IMR-90 (cell line): ENCODE data around the gene TASP1. TPM values are rescaled to one million over a fixed set of nuclear protein-coding genes. Genes with fewer than 3 reads are reported as not detected.

Experiments used
- ATAC-seq: fragments of 200-7000 bp; cut with Tn5 transposase; 2 replicates; pipeline ENCODE4 v1.9.1; 2020; ENCODE audit warnings: low read depth, mild to moderate bottlenecking, moderate library complexity
- BruUV-seq: library from RNA; stranded (reverse); fragments of 400-500 nt; replicated peaks from 2 replicates; lab custom pipeline; 2021; lab: Mats Ljungman, UMichigan
- CTCF ChIA-PET: fragments of 300-600 bp; formaldehyde crosslinking; extraction: SDS; loops from one replicate; lab custom pipeline; 2021; ENCODE audit warnings: antibody characterized with exemption; lab: Yijun Ruan, JAX
- POLR2A ChIA-PET: fragments of 300-600 bp; sonication (Branson Sonifier 250); formaldehyde crosslinking; loops from one replicate; lab custom pipeline; 2022; ENCODE audit warnings: antibody characterized with exemption; ENCODE audit not compliant: unreplicated experiment; lab: Charles Lee
- DNase-seq: peaks from one replicate; pipeline ENCODE4 v3.0.0; 2013
- H2AFZ ChIP-seq: replicated peaks from 2 replicates; pipeline ENCODE3; 2013; ENCODE audit warnings: low read length, mild to moderate bottlenecking; ENCODE audit not compliant: poor library complexity
- H2AK5ac ChIP-seq: 2 replicates; pipeline ENCODE4 v1.6.1; 2013; ENCODE audit warnings: low read depth, low read length, inconsistent platforms
- H2AK9ac ChIP-seq: replicated peaks from 2 replicates; pipeline ENCODE3; 2013; ENCODE audit warnings: mild to moderate bottlenecking, low read depth, low read length, moderate library complexity; ENCODE audit not compliant: poor library complexity
- H2BK120ac ChIP-seq: 2 replicates; pipeline ENCODE4 v1.6.1; 2013; ENCODE audit warnings: low read depth, low read length, inconsistent platforms
- H2BK15ac ChIP-seq: 3 replicates; pipeline ENCODE4 v1.6.1; 2013; ENCODE audit warnings: low read depth, low read length, inconsistent platforms
- H2BK20ac ChIP-seq: 2 replicates; pipeline ENCODE4 v1.6.1; 2013; ENCODE audit warnings: low read depth, mild to moderate bottlenecking, inconsistent platforms, low read length, moderate library complexity
- H2BK5ac ChIP-seq: 2 replicates; pipeline ENCODE4 v1.6.1; 2013; ENCODE audit warnings: mild to moderate bottlenecking, low read depth, low read length, inconsistent platforms; ENCODE audit not compliant: poor library complexity, severe bottlenecking
- H3K14ac ChIP-seq: replicated peaks from 2 replicates; pipeline ENCODE4 v1.6.1; 2013; ENCODE audit warnings: low read depth, low read length, inconsistent platforms
- H3K18ac ChIP-seq: 2 replicates; pipeline ENCODE4 v1.6.1; 2013; ENCODE audit warnings: low read depth, low read length, control low read depth
- H3K23ac ChIP-seq: 2 replicates; pipeline ENCODE4 v1.6.1; 2013; ENCODE audit warnings: low read depth, low read length, inconsistent platforms
- H3K27ac ChIP-seq: 2 replicates; pipeline ENCODE4 v1.5.1; 2013; ENCODE audit warnings: mild to moderate bottlenecking, control low read depth, low read length; ENCODE audit not compliant: insufficient read depth
- H3K27me3 ChIP-seq: 2 replicates; pipeline ENCODE4 v1.6.1; 2013; ENCODE audit warnings: low read length; ENCODE audit not compliant: control insufficient read depth, insufficient read depth
- H3K36me3 ChIP-seq: 2 replicates; pipeline ENCODE4 v1.6.1; 2013; ENCODE audit warnings: low read length, mixed read lengths; ENCODE audit not compliant: control insufficient read depth, insufficient read depth
- H3K4ac ChIP-seq: 2 replicates; pipeline ENCODE4 v1.6.1; 2013; ENCODE audit warnings: low read depth, low read length, inconsistent platforms
- H3K4me1 ChIP-seq: 2 replicates; pipeline ENCODE4 v1.6.1; 2013; ENCODE audit warnings: low read length, mixed read lengths; ENCODE audit not compliant: control insufficient read depth, insufficient read depth
- H3K4me2 ChIP-seq: 2 replicates; pipeline ENCODE4 v1.6.1; 2013; ENCODE audit warnings: low read depth, mild to moderate bottlenecking, control low read depth, low read length, moderate library complexity
- H3K4me3 ChIP-seq: 2 replicates; pipeline ENCODE4 v1.5.1; 2013; ENCODE audit warnings: low read depth, mild to moderate bottlenecking, control low read depth, low read length, moderate library complexity; ENCODE audit not compliant: insufficient read depth
- H3K56ac ChIP-seq: 2 replicates; pipeline ENCODE4 v1.6.1; 2013; ENCODE audit warnings: low read length, inconsistent platforms; ENCODE audit not compliant: insufficient read depth; ENCODE audit errors: extremely low read depth
- H3K79me1 ChIP-seq, 2 experiments: 2 replicates each; pipeline ENCODE4 v1.6.1; 2013; ENCODE audit warnings: low read length in 2 of 2, inconsistent platforms in 1 of 2, low read depth in 1 of 2
- H3K9ac ChIP-seq: 2 replicates; pipeline ENCODE4 v1.6.1; 2013; ENCODE audit warnings: low read depth, low read length, control low read depth
- H3K9me1 ChIP-seq: 2 replicates; pipeline ENCODE4 v1.6.1; 2013; ENCODE audit warnings: low read length, inconsistent platforms; ENCODE audit not compliant: insufficient read depth
- H3K9me3 ChIP-seq: 2 replicates; pipeline ENCODE4 v1.6.1; 2013; ENCODE audit warnings: low read length; ENCODE audit not compliant: control insufficient read depth, insufficient read depth
- H4K20me1 ChIP-seq: 2 replicates; pipeline ENCODE4 v1.6.1; 2013; ENCODE audit warnings: low read length, inconsistent platforms; ENCODE audit not compliant: insufficient read depth
- H4K5ac ChIP-seq: 2 replicates; pipeline ENCODE4 v1.6.1; 2013; ENCODE audit warnings: mild to moderate bottlenecking, low read depth, low read length, control low read depth
- H4K8ac ChIP-seq, 2 experiments: 2 replicates each; pipeline ENCODE4 v1.6.1; 2013; ENCODE audit warnings: low read depth in 2 of 2, low read length in 2 of 2, control low read depth in 1 of 2, inconsistent platforms in 1 of 2
- H4K91ac ChIP-seq: 2 replicates; pipeline ENCODE4 v1.6.1; 2013; ENCODE audit warnings: low read depth, low read length, inconsistent platforms; ENCODE audit not compliant: insufficient read depth
- BHLHE40 ChIP-seq: fragments of 150-350 bp; IDR thresholded peaks from 2 replicates; pipeline ENCODE4 v1.6.1; 2016; ENCODE audit warnings: mild to moderate bottlenecking, low read depth, low read length
- CEBPB ChIP-seq: IDR thresholded peaks from 2 replicates; pipeline ENCODE4 v1.6.1; 2012; ENCODE audit warnings: low read depth, low read length, improper control_type of control experiment
- CHD1 ChIP-seq: IDR thresholded peaks from 2 replicates; pipeline ENCODE4 v1.6.1; 2012; ENCODE audit warnings: low read depth, low read length, improper control_type of control experiment
- CTCF ChIP-seq: conservative IDR thresholded peaks from 2 replicates; pipeline ENCODE4 v1.5.1; 2012; ENCODE audit warnings: mild to moderate bottlenecking, low read depth, low read length, improper control_type of control experiment
- ELK1 ChIP-seq: fragments of 150-350 bp; IDR thresholded peaks from 2 replicates; pipeline ENCODE4 v1.6.1; 2016; ENCODE audit warnings: low read depth, mild to moderate bottlenecking, low read length, moderate library complexity, borderline replicate concordance
- FOS ChIP-seq: fragments of 150-350 bp; IDR thresholded peaks from 2 replicates; pipeline ENCODE4 v1.6.1; 2016; ENCODE audit warnings: low read depth, low read length
- MAFK ChIP-seq: IDR thresholded peaks from 2 replicates; pipeline ENCODE4 v1.6.1; 2012; ENCODE audit warnings: low read depth, low read length, improper control_type of control experiment
- MAZ ChIP-seq: IDR thresholded peaks from 2 replicates; pipeline ENCODE4 v1.6.1; 2012; ENCODE audit warnings: low read depth, mild to moderate bottlenecking, low read length, improper control_type of control experiment, moderate library complexity, borderline replicate concordance
- MXI1 ChIP-seq: IDR thresholded peaks from 2 replicates; pipeline ENCODE4 v1.6.1; 2012; ENCODE audit warnings: low read depth, mild to moderate bottlenecking, low read length, moderate library complexity, borderline replicate concordance
- NFE2L2 ChIP-seq: fragments of 150-350 bp; IDR thresholded peaks from 2 replicates; pipeline ENCODE4 v1.6.1; 2016; ENCODE audit warnings: low read depth, mild to moderate bottlenecking, low read length
- POLR2A ChIP-seq: IDR thresholded peaks from 2 replicates; pipeline ENCODE4 v1.6.1; 2012; ENCODE audit warnings: mild to moderate bottlenecking, low read depth, low read length
- RAD21 ChIP-seq: IDR thresholded peaks from 2 replicates; pipeline ENCODE4 v1.6.1; 2012; ENCODE audit warnings: low read length, improper control_type of control experiment
- RCOR1 ChIP-seq: IDR thresholded peaks from 2 replicates; pipeline ENCODE4 v1.6.1; 2012; ENCODE audit warnings: mild to moderate bottlenecking, low read length, improper control_type of control experiment; ENCODE audit not compliant: insufficient replicate concordance
- RFX5 ChIP-seq: IDR thresholded peaks from 2 replicates; pipeline ENCODE4 v1.8.0; 2012; ENCODE audit warnings: low read depth, mild to moderate bottlenecking, low read length, moderate library complexity
- SMC3 ChIP-seq: fragments of 150-350 bp; IDR thresholded peaks from 2 replicates; pipeline ENCODE4 v1.6.1; 2016; ENCODE audit warnings: low read depth, mild to moderate bottlenecking, antibody characterized with exemption, low read length, moderate library complexity
- dilution Hi-C: fragments of 300-500 bp; cut with HindIII; formaldehyde crosslinking; loops from one replicate; pipeline ENCODE4 v1.14.3; 2018; ENCODE audit warnings: low sequenced_read_pairs; ENCODE audit not compliant: unreplicated experiment
- in situ Hi-C: fragments of 300-500 bp; cut with MboI; formaldehyde crosslinking; loops from 3 replicates; pipeline ENCODE4 v1.14.3; 2019; ENCODE audit warnings: low sequenced_read_pairs, inconsistent platforms, mixed read lengths
- intact Hi-C: fragments of 100-400 bp; cut with micrococcal nuclease; formaldehyde crosslinking; loops from 2 replicates; pipeline ENCODE4 v1.10.0; 2022
- polyA plus RNA-seq, 3 experiments: library from polyadenylated mRNA; depleted of rRNA; stranded (reverse); fragments of >200 nt; gene quantifications; 2 replicates each; pipeline ENCODE4 v1.2.3, GENCODE V29; 2012; ENCODE audit warnings: low replicate concordance in 1 of 3
- total RNA-seq: library from RNA; depleted of rRNA; stranded (reverse); fragments of >200 nt; gene quantifications from 2 replicates; pipeline ENCODE4 v1.2.3, GENCODE V29; 2012
- TF ChIP-seq, protein P1 (sequence below): fragments of 150-350 bp; IDR thresholded peaks from 2 replicates; pipeline ENCODE4 v1.6.1; 2017; ENCODE audit warnings: mild to moderate bottlenecking, antibody characterized with exemption, low read length, low read depth

Gene TASP1
- total and polyA plus RNA-seq, 2 of the 4 experiments (the other 2 are of a cell fraction), result 3.9 to 7.9 TPM

DNA sequence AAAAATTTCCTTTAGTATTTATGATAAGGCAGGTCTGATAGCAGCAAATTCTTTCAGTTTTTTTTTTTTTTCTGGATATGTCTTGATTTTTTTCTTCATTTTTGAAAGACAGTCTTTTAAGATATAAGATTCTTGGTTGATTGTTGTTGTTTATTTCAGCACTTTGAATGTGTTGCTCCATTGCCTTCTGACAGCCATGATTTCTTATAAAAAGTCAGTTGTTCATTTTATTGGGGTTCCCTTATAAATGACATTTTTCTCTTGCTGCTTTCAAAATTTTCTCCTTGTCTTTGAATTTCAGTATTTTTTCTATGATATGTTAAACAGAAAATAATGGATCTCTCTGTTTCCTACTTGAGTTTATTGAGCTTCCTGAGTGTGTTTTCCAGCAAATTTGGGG, 265.3 kb downstream of the TASP1 start:
- no peaks in the 10 kb centered on the region for H3K4me1 ChIP-seq
- H3K56ac ChIP-seq, result no peak overlapping the region
- CTCF ChIA-PET, result no interaction called here
- no peak overlapping the region for H2AK5ac ChIP-seq
- intact Hi-C loops (no loop called here), dilution Hi-C loops (no loop called here), in situ Hi-C loops (loop anchor here (25.0 kb wide), 1 partner anchor 89 kb away; no protein-coding TSS in a partner anchor)
- no peak overlapping the region for H4K91ac ChIP-seq
- ATAC-seq, result no peak
- H3K9me3 ChIP-seq, result no peaks in the 10 kb centered on the region
- no peaks in the 10 kb centered on the region for H4K20me1 ChIP-seq
- no peak for DNase-seq
- no peak overlapping the region for H3K4me3 ChIP-seq
- TF ChIP-seq ELK1, result no peak
- no peak for TF ChIP-seq MAFK
- no peak for TF ChIP-seq FOS
- no peak for TF ChIP-seq MXI1
- no peak for TF ChIP-seq CHD1
- TF ChIP-seq, protein P1, sequence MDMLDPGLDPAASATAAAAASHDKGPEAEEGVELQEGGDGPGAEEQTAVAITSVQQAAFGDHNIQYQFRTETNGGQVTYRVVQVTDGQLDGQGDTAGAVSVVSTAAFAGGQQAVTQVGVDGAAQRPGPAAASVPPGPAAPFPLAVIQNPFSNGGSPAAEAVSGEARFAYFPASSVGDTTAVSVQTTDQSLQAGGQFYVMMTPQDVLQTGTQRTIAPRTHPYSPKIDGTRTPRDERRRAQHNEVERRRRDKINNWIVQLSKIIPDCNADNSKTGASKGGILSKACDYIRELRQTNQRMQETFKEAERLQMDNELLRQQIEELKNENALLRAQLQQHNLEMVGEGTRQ, result no peak
- TF ChIP-seq NFE2L2, result no peak
- no peak for TF ChIP-seq RAD21
- TF ChIP-seq MAZ, result no peak
- no peak for TF ChIP-seq RCOR1
- no peak for TF ChIP-seq CEBPB
- no peak for TF ChIP-seq RFX5
- no peak for TF ChIP-seq POLR2A
- TF ChIP-seq CTCF, result no peak
- TF ChIP-seq BHLHE40, result no peak
- TF ChIP-seq SMC3, result no peak
- POLR2A ChIA-PET, result no interaction called here
- no peak overlapping the region for H2BK120ac ChIP-seq
- H2BK20ac ChIP-seq, result no peak overlapping the region
- H4K5ac ChIP-seq, result no peak overlapping the region
- H2BK15ac ChIP-seq, result no peak overlapping the region
- H3K4me2 ChIP-seq, result no peak overlapping the region
- H3K9me1 ChIP-seq, result no peaks in the 10 kb centered on the region
- H2AK9ac ChIP-seq, result no peak overlapping the region
- no peak overlapping the region for H3K27ac ChIP-seq
- no peaks in the 10 kb centered on the region for H3K27me3 ChIP-seq
- H3K9ac ChIP-seq, result no peak overlapping the region
- no peak overlapping the region for H2AFZ ChIP-seq
- H3K23ac ChIP-seq, result no peak overlapping the region
- H3K36me3 ChIP-seq, result no peaks in the 10 kb centered on the region
- no peak overlapping the region for H2BK5ac ChIP-seq
- H3K14ac ChIP-seq, result no peak overlapping the region
- no peaks in the 10 kb centered on the region for H3K79me1 ChIP-seq
- no peak overlapping the region for H4K8ac ChIP-seq
- no TSS peak for BruUV-seq
- H3K18ac ChIP-seq, result no peak overlapping the region
- H3K4ac ChIP-seq, result no peak overlapping the region
